ENCODE measurements around the gene TEP1. TPM values are rescaled to one million over a fixed set of nuclear protein-coding genes. Genes with fewer than 3 reads are reported as not detected.

Gene TEP1
- total and polyA plus RNA-seq, 2 of the 13 experiments (the other 11 are each of a cell fraction or from before 2014, with no cell fraction given), result 11.0 to 12.8 TPM

GRCh38 chr14:20427231-20428009 lies 14.1 kb upstream of the TEP1 start:
- no peaks in the 10 kb centered on the region for H3K79me2 ChIP-seq (ENCODE audit: insufficient read depth, low read length)
- peaks cover 52% of the 10 kb centered on the region for H3K4me1 ChIP-seq (ENCODE audit: insufficient read depth, low read length)
- FAIRE-seq (peak; percentile 60), ATAC-seq (peak; percentile 76), DNase-seq (ENCODE audit: low spot score) (peak; percentile 68)
- no peaks in the 10 kb centered on the region for H3K36me3 ChIP-seq (replicated peaks in 1 of 2; ENCODE audit: control insufficient read depth in 1 of 2, insufficient read depth in 2 of 2, low read length in 2 of 2)
- H3K9ac ChIP-seq (ENCODE audit: insufficient read depth, low read depth, low read length), result peak overlapping the region; percentile 39; the same call in 1 of the 2 replicates
- WGBS (ENCODE audit: low lambda C conversion rate), result 2% methylated on average over 5 of the region's 5 CpGs
- POLR2A ChIA-PET, result interaction anchor here (1.0 to 4.0 kb wide), 5 partner anchors 9 to 34 kb away, joined by 3 to 37 read pairs (median 6); partner anchors contain the start of genes APEX1, OSGEP, PIP4P1 and TEP1
- H3K9me3 ChIP-seq (ENCODE audit: low read length), result no peaks in the 10 kb centered on the region
- H2AFZ ChIP-seq (ENCODE audit: low read length), result peak overlapping the region; percentile 33
- no peaks in the 10 kb centered on the region for H3K27me3 ChIP-seq (ENCODE audit: control insufficient read depth in 1 of 2, insufficient read depth in 2 of 2, low read length in 2 of 2)
- H3K4me3 ChIP-seq (replicated peaks in 1 of 3; ENCODE audit: insufficient read depth in 1 of 3, low read depth in 2 of 3, low read length in 3 of 3), result peak overlapping the region; percentile 16 to 50 (median 17); a peak in 4 of 6 replicates
- peak overlapping the region; percentile 4 for H3K27ac ChIP-seq (ENCODE audit: extremely low read length, insufficient read depth, low read length)
- in situ Hi-C loops (cut with HindIII; ENCODE audit: extremely low pct_ligation_motif_present, low pct_unique_long_range_greater_than_20kb), result no loop called here
- no peaks in the 10 kb centered on the region for H4K20me1 ChIP-seq (ENCODE audit: insufficient read depth, low read length)
- no TSS peak for BruUV-seq (replicated peaks)
- CTCF ChIA-PET (ENCODE audit: low intra/inter-chr PET ratio, low total read pairs), result no interaction called here
- peak overlapping the region; percentile 64 for H3K4me2 ChIP-seq (ENCODE audit: low read depth, low read length)
- intact Hi-C loops (cut with micrococcal nuclease; ENCODE audit: unreplicated experiment), result no loop called here
- TF ChIP-seq SALL1 (CRISPR knock-in tag; IDR thresholded peaks at IDR 0.05), result no peak; the same call in 1 of the 2 replicates
- TF ChIP-seq KDM2A (CRISPR knock-in tag; IDR thresholded peaks at IDR 0.05; ENCODE audit: borderline replicate concordance, low read depth), result no peak
- TF ChIP-seq ZMYM3 (CRISPR knock-in tag; IDR thresholded peaks at IDR 0.05), result peak; percentile 90
- 0 out of 2 replicates have a peak, but pooled peaks have one; percentile 18 for TF ChIP-seq FOXA3 (CRISPR knock-in tag; IDR thresholded peaks at IDR 0.05)
- TF ChIP-seq PAF1 (CRISPR knock-in tag; IDR thresholded peaks at IDR 0.05), result no peak
- TF ChIP-seq HMGXB3 (CRISPR knock-in tag; IDR thresholded peaks at IDR 0.05; ENCODE audit: borderline replicate concordance), result peak; percentile 29; the same call in 1 of the 2 replicates
- TF ChIP-seq JUND (CRISPR knock-in tag; IDR thresholded peaks at IDR 0.05), result peak; percentile 39; the same call in 1 of the 2 replicates
- 0 out of 2 replicates have a peak, but pooled peaks have one; percentile 46 for TF ChIP-seq ZNF292 (CRISPR knock-in tag; IDR thresholded peaks at IDR 0.05; ENCODE audit: borderline replicate concordance, low read depth)
- TF ChIP-seq MEF2D (CRISPR knock-in tag; IDR thresholded peaks at IDR 0.05), result 0 out of 2 replicates have a peak, but pooled peaks have one; percentile 42
- TF ChIP-seq AKNA (CRISPR knock-in tag; IDR thresholded peaks at IDR 0.05; ENCODE audit: borderline replicate concordance), result no peak
- no peak for TF ChIP-seq ZNF749 (CRISPR knock-in tag; IDR thresholded peaks at IDR 0.05; ENCODE audit: borderline replicate concordance)
- TF ChIP-seq FOXP1 (IDR thresholded peaks at IDR 0.05), result no peak
- TF ChIP-seq FOXP1 (CRISPR knock-in tag; IDR thresholded peaks at IDR 0.05), result 0 out of 2 replicates have a peak, but pooled peaks have one; percentile 3
- no peak for TF ChIP-seq ZNF562 (CRISPR knock-in tag; IDR thresholded peaks at IDR 0.05; ENCODE audit: borderline replicate concordance)
- peak; percentile 27; the same call in 1 of the 2 replicates for TF ChIP-seq GABPB1 (CRISPR knock-in tag; IDR thresholded peaks at IDR 0.05)
